Aorta (tissue), 5 donors: ENCODE data around the gene ANKH. TPM values are rescaled to one million over a fixed set of nuclear protein-coding genes. Genes with fewer than 3 reads are reported as not detected.

ENCODE experiments used
- ATAC-seq: fragments of 200-7000 bp; cut with Tn5 transposase; one replicate; pipeline ENCODE4 v1.9.1; 2022; ENCODE audit warnings: moderate library complexity; ENCODE audit not compliant: low FRiP score
- DNase-seq, 2 donors: peaks; one replicate each; pipeline ENCODE4 v3.0.0-alpha.2; 2020
- H3K27ac ChIP-seq, 2 donors: one replicate each; pipeline ENCODE4 v1.5.1; 2013; ENCODE audit warnings: low read length in 2 of 2, mild to moderate bottlenecking in 2 of 2, moderate library complexity in 2 of 2, control low read depth in 1 of 2, inconsistent platforms in 1 of 2, low read depth in 1 of 2
- H3K27me3 ChIP-seq, 2 donors: one replicate each; pipeline ENCODE4 v1.6.1; 2013; ENCODE audit warnings: control low read depth in 1 of 2, low read length in 1 of 2, mild to moderate bottlenecking in 1 of 2, moderate library complexity in 1 of 2; ENCODE audit not compliant: insufficient read depth in 2 of 2, control insufficient read depth in 1 of 2
- H3K36me3 ChIP-seq, 2 donors: one replicate each; pipeline ENCODE4 v1.6.1; 2013; ENCODE audit warnings: control low read depth in 1 of 2, low read length in 1 of 2, mild to moderate bottlenecking in 1 of 2; ENCODE audit not compliant: insufficient read depth in 2 of 2, control insufficient read depth in 1 of 2
- H3K4me1 ChIP-seq, 2 donors: one replicate each; pipeline ENCODE4 v1.6.1; 2013; ENCODE audit warnings: low read length in 2 of 2, control low read depth in 1 of 2, mild to moderate bottlenecking in 1 of 2, moderate library complexity in 1 of 2; ENCODE audit not compliant: insufficient read depth in 2 of 2, control insufficient read depth in 1 of 2
- H3K4me3 ChIP-seq, 2 donors: one replicate each; pipeline ENCODE4 v1.5.1; 2013; ENCODE audit warnings: low read length in 2 of 2, control low read depth in 1 of 2, mild to moderate bottlenecking in 1 of 2
- H3K9me3 ChIP-seq: one replicate; pipeline ENCODE4 v1.6.1; 2013; ENCODE audit warnings: mild to moderate bottlenecking, low read length; ENCODE audit not compliant: control insufficient read depth
- WGBS, 2 donors: extraction: QIAGEN DNeasy Blood & Tissue Kit; methylation state at CpG; one replicate each; pipeline ENCODE4 v1.1.7; 2013; 5-methylcytosine and 5-hydroxymethylcytosine counted together
- intact Hi-C, 2 donors: fragments of 100-400 bp; cut with DNase I; formaldehyde crosslinking; loops; one replicate each; pipeline versions ENCODE4 v1.14.2 to v1.15.0; 2022
- microRNA-seq, 2 donors: library from miRNA; unstranded; fragments of <30 nt; microRNA quantifications; one replicate each; pipeline ENCODE4 v1.2.0, GENCODE V29; 2020
- polyA plus RNA-seq, 2 donors: library from polyadenylated mRNA; stranded (reverse); fragments of 200-250 nt; gene quantifications; one replicate each; pipeline ENCODE4 v1.2.3, GENCODE V29; 2013
- total RNA-seq, 2 donors: library from RNA; stranded (reverse); fragmentation: NEBNext Ultra II Directional; extraction: Animal tissue kit (Norgen Biotek cat#: 25700); gene quantifications; one replicate each; pipeline ENCODE4 v1.2.1, GENCODE V29; 2021
- donor health status: healthy with polysubstance abuse.
- donor health status: Bipolar disorder and iron deficiency.
- donor health status: DM: no; HTN: no; CAD: no.
- donor health status: DM: no; HTN: no; CAD: no.
- donor health status: DM: yes; HTN: yes; CAD: no.

ANKH gene
- total and polyA plus RNA-seq, 4 donors = 63.7 to 257 (median 167) TPM

DNA sequence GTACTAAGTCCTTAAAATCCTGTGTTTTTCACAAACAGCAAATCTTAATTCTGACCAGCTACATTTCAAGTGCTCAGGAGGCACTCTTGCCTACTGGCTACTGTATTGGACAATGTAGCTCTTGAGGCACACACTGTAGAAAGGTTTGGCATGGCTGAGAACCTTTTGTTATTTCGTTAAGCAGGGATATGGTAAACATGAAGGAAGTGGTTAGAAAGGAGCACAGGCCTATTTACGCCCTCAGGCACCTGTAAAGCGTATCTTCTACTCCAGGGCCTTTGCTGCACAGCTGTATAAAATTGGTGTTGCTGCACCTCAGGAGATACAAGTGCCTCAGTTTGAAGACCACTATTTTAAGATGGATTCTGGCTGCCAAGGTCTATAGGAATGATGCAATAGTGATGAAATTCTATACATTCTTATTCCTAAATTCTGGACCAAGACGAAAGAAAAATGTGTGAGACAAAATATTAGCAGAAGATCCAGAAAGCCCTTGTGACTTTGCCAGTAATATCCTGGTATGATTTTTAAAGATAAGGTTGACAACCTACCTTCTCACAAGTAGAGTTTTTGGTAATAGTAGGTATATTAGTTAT, 216.3 kb downstream of the ANKH start:
- Histone ChIP-seq H3K4me3 (no peak overlapping the region), H3K27me3 (no peaks in the 10 kb centered on the region), H3K9me3 (no peaks in the 10 kb centered on the region), H3K36me3 (no peaks in the 10 kb centered on the region), H3K4me1 (no peaks in the 10 kb centered on the region), H3K27ac (no peak overlapping the region)
- DNase-seq (no peak), ATAC-seq (no peak)
- intact Hi-C loops = no loop called here
- 67% methylated on average over 4 of the region's 4 CpGs for WGBS, 2 donors

Small RNA genes lying within 50 kb of the gene (microRNA-seq; reads per million reads assigned to microRNA genes)
- 0 reads per million in 2 donors for gene MIR4637

Other genes starting within 250 kb of the ANKH start
- gene OTULIN, start 207.1 kb downstream of the ANKH start, total RNA-seq = 10 to 100 TPM; 48.7 to 60.4 TPM
- gene OTULIN, start 207.1 kb downstream of the ANKH start, polyA plus RNA-seq = 10 to 100 TPM in 1 of 2 donors, 1 to 10 TPM in 1; 8.6 to 12.5 TPM